Measurements from ENCODE around the gene DOCK9. TPM values are rescaled to one million over a fixed set of nuclear protein-coding genes. Genes with fewer than 3 reads are reported as not detected.

The DOCK9 gene
- total RNA-seq, 2 experiments from 2014 or later = 102 to 107 TPM

- H3K4me1 Mint-ChIP-seq = peaks cover 6% of the 10 kb centered on the region
- no peaks in the 10 kb centered on the region for H3K27me3 Mint-ChIP-seq
- no peak overlapping the region for H3K27ac Mint-ChIP-seq
- DNase-seq (no peak), ATAC-seq (ENCODE audit: low read depth) (no peak)
- H3K36me3 Mint-ChIP-seq = peaks cover 24% of the 10 kb centered on the region
- H3K9me3 Mint-ChIP-seq = no peaks in the 10 kb centered on the region
- POLR2A ChIA-PET = no interaction called here
- no peak overlapping the region for H3K4me3 Mint-ChIP-seq
Measured at GRCh38 chr13:98886587-98887230, 91.2 kb downstream of the DOCK9 start.

GRCh38 chr13:98885600-98885999 is 92.3 kb downstream of the DOCK9 start:
- no peak for DNase-seq
- POLR2A ChIA-PET = no interaction called here
- peaks cover 1% of the 10 kb centered on the region for H3K4me1 Mint-ChIP-seq
- H3K27ac Mint-ChIP-seq = no peak overlapping the region
- peaks cover 28% of the 10 kb centered on the region for H3K36me3 Mint-ChIP-seq
- H3K27me3 Mint-ChIP-seq = no peaks in the 10 kb centered on the region
- ATAC-seq (ENCODE audit: low read depth) = no peak
- no peaks in the 10 kb centered on the region for H3K9me3 Mint-ChIP-seq
- H3K4me3 Mint-ChIP-seq = no peak overlapping the region

- POLR2A ChIA-PET = no interaction called here
- ATAC-seq (ENCODE audit: low read depth) (no peak), DNase-seq (no peak)
- Mint-ChIP-seq H3K4me3 (no peak overlapping the region), H3K4me1 (no peaks in the 10 kb centered on the region), H3K9me3 (no peaks in the 10 kb centered on the region), H3K27ac (no peak overlapping the region), H3K27me3 (no peaks in the 10 kb centered on the region), H3K36me3 (peaks cover 41% of the 10 kb centered on the region)
Measured at GRCh38 chr13:98883998-98884397, 93.9 kb downstream of the DOCK9 start.

GRCh38 chr13:98881390-98881789 is 96.5 kb downstream of the DOCK9 start:
- Mint-ChIP-seq H3K36me3 (peaks cover 42% of the 10 kb centered on the region), H3K27ac (no peak overlapping the region), H3K27me3 (no peaks in the 10 kb centered on the region), H3K4me3 (no peak overlapping the region), H3K9me3 (no peaks in the 10 kb centered on the region), H3K4me1 (peaks cover 1% of the 10 kb centered on the region)
- POLR2A ChIA-PET = no interaction called here
- DNase-seq = no peak
- ATAC-seq (ENCODE audit: low read depth) = no peak

- Mint-ChIP-seq H3K9me3 (no peaks in the 10 kb centered on the region), H3K27ac (no peak overlapping the region), H3K4me3 (no peak overlapping the region), H3K27me3 (no peaks in the 10 kb centered on the region), H3K36me3 (peaks cover 46% of the 10 kb centered on the region), H3K4me1 (peaks cover 4% of the 10 kb centered on the region)
- ATAC-seq (ENCODE audit: low read depth) (no peak), DNase-seq (no peak)
- POLR2A ChIA-PET = no interaction called here
Measured at GRCh38 chr13:98880677-98881076, 97.2 kb downstream of the DOCK9 start.

GRCh38 chr13:98879957-98880356 is 97.9 kb downstream of the DOCK9 start:
- no peak for ATAC-seq (ENCODE audit: low read depth)
- H3K9me3 Mint-ChIP-seq = no peaks in the 10 kb centered on the region
- H3K27ac Mint-ChIP-seq = no peak overlapping the region
- no peak for DNase-seq
- peaks cover 10% of the 10 kb centered on the region for H3K4me1 Mint-ChIP-seq
- peaks cover 53% of the 10 kb centered on the region for H3K36me3 Mint-ChIP-seq
- POLR2A ChIA-PET = no interaction called here
- no peaks in the 10 kb centered on the region for H3K27me3 Mint-ChIP-seq
- no peak overlapping the region for H3K4me3 Mint-ChIP-seq

GRCh38 chr13:98879127-98879520 is 98.7 kb downstream of the DOCK9 start:
- POLR2A ChIA-PET = no interaction called here
- Mint-ChIP-seq H3K27ac (no peak overlapping the region), H3K4me3 (no peak overlapping the region), H3K4me1 (peaks cover 16% of the 10 kb centered on the region), H3K27me3 (no peaks in the 10 kb centered on the region), H3K36me3 (peaks cover 58% of the 10 kb centered on the region), H3K9me3 (peaks cover 2% of the 10 kb centered on the region)
- DNase-seq (no peak), ATAC-seq (ENCODE audit: low read depth) (no peak)

GRCh38 chr13:98878486-98879126 is 99.3 kb downstream of the DOCK9 start:
- Mint-ChIP-seq H3K36me3 (peaks cover 63% of the 10 kb centered on the region), H3K4me1 (peaks cover 20% of the 10 kb centered on the region), H3K4me3 (no peak overlapping the region), H3K9me3 (peaks cover 8% of the 10 kb centered on the region), H3K27me3 (no peaks in the 10 kb centered on the region), H3K27ac (peak overlapping the region; percentile 51)
- ATAC-seq (ENCODE audit: low read depth) = no peak
- DNase-seq = no peak
- POLR2A ChIA-PET = no interaction called here

GRCh38 chr13:98877936-98878335 is 99.9 kb downstream of the DOCK9 start:
- POLR2A ChIA-PET = no interaction called here
- Mint-ChIP-seq H3K4me1 (peaks cover 20% of the 10 kb centered on the region), H3K9me3 (peaks cover 14% of the 10 kb centered on the region), H3K4me3 (no peak overlapping the region), H3K36me3 (peaks cover 69% of the 10 kb centered on the region), H3K27ac (no peak overlapping the region), H3K27me3 (no peaks in the 10 kb centered on the region)
- no peak for ATAC-seq (ENCODE audit: low read depth)
- no peak for DNase-seq

- peaks cover 15% of the 10 kb centered on the region for H3K9me3 Mint-ChIP-seq
- H3K27me3 Mint-ChIP-seq = no peaks in the 10 kb centered on the region
- no peak overlapping the region for H3K4me3 Mint-ChIP-seq
- DNase-seq (no peak), ATAC-seq (ENCODE audit: low read depth) (no peak)
- peaks cover 20% of the 10 kb centered on the region for H3K4me1 Mint-ChIP-seq
- H3K27ac Mint-ChIP-seq = no peak overlapping the region
- POLR2A ChIA-PET = no interaction called here
- H3K36me3 Mint-ChIP-seq = peaks cover 69% of the 10 kb centered on the region
Measured at GRCh38 chr13:98877466-98877865, 100.4 kb downstream of the DOCK9 start.

GRCh38 chr13:98875146-98875729 is 102.6 kb downstream of the DOCK9 start:
- Mint-ChIP-seq H3K27me3 (no peaks in the 10 kb centered on the region), H3K36me3 (peaks cover 66% of the 10 kb centered on the region), H3K9me3 (peaks cover 15% of the 10 kb centered on the region), H3K27ac (peak overlapping the region; percentile 70), H3K4me3 (peak overlapping the region; percentile 10), H3K4me1 (peaks cover 21% of the 10 kb centered on the region)
- POLR2A ChIA-PET = interaction anchor here (1.0 kb wide), 1 partner anchor 171 kb away, joined by 3 read pairs; no protein-coding TSS in a partner anchor
- ATAC-seq (ENCODE audit: low read depth) = peak; percentile 57
- DNase-seq = no peak

- Mint-ChIP-seq H3K9me3 (peaks cover 15% of the 10 kb centered on the region), H3K36me3 (peaks cover 59% of the 10 kb centered on the region), H3K27me3 (no peaks in the 10 kb centered on the region), H3K4me1 (peaks cover 21% of the 10 kb centered on the region), H3K27ac (peak overlapping the region; percentile 41), H3K4me3 (no peak overlapping the region)
- ATAC-seq (ENCODE audit: low read depth) = no peak
- POLR2A ChIA-PET = interaction anchor here (1.0 kb wide), 1 partner anchor 172 kb away, joined by 3 read pairs; no protein-coding TSS in a partner anchor
- no peak for DNase-seq
Measured at GRCh38 chr13:98874029-98874397, 103.9 kb downstream of the DOCK9 start.

GRCh38 chr13:98873377-98874028 is 104.4 kb downstream of the DOCK9 start:
- Mint-ChIP-seq H3K27me3 (no peaks in the 10 kb centered on the region), H3K27ac (peak overlapping the region; percentile 41), H3K4me1 (peaks cover 21% of the 10 kb centered on the region), H3K36me3 (peaks cover 57% of the 10 kb centered on the region), H3K9me3 (peaks cover 15% of the 10 kb centered on the region), H3K4me3 (no peak overlapping the region)
- DNase-seq (no peak), ATAC-seq (ENCODE audit: low read depth) (peak; percentile 30)
- POLR2A ChIA-PET = no interaction called here
